GM04504 (cell line): Measurements from ENCODE around the gene SLC5A3.

Source experiments
- DNase-seq: peaks from one replicate; pipeline ENCODE4 v3.0.0-alpha.2; 2012; ENCODE audit warnings: low read depth

SLC5A3 gene

DNA sequence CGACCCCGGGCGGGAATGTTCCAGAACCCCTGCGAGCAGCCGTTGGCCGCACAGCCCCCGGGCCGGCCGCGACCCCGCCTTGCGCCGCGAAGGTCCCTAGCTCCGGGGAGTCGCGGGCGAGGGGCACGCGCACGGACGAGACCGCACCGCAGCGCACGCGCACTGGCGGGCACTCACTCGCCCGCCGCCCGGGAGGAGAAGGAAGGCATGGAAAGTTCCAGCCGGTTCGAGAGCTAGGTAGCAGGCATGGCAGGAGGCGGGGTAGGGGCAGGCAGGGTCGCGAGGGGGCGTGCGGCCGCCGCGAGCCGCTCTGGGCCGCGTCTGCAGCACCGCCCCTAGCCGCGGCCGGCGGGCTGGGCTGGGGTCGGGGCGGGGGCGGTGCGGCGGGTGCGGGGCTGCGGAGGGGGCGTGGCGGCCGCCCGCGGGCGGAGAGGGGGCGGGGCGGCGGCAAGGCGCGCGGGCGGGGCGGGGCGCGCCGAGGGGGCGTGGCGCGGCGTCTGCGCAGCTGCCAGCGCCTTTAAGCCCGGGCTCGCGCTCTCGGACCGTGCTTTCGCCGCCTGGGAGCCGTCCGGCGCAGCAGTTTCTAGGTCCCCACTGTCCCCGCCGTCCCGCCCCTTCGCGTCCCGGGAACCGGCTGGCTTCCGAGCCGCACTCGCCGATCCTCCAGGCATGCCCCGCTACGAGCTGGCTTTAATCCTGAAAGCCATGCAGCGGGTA is at the start of gene SLC5A3, which contains the start of gene MRPS6:
TSS of gene SLC5A3 (plus strand) at position 547 of the 717 bp plus-strand sequence. CDS start 21,621 bp downstream, outside the sequence.
TSS of gene MRPS6 (plus strand) at position 547 of the 717 bp plus-strand sequence. CDS start at position 670, 123 bp downstream.
- DNase-seq = peak; percentile 54

DNA sequence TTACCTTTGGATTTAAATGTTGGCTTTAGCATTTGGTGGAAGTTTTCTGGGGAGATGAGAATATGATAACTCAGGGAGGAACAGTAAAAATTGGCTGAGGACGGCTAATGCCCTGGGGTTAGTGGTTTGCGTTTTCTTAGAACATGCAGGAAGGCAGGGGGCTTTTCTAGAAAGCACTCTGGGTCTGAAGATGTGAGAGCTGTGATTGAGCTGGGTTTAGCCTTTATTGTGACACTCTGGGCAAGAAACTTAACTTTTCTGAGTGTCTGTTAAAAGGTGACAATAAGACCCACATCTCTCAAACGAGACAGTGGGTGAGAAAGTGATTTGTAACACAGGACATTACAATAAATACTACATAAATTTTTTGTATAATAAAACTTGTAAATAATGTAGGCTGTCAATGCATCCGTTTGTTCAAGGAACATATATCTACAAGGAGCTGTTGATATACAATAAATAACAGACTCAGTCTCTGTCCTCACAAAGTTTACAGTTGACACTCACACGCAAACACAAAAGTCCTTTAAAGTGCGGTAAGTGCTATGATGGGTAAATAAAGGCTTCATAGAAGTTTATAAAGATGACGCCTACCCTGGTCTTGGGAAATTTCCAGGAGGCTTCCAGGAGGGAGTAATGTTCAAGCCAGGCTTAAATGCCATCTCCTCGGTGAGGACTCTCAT is 49.5 kb upstream of the SLC5A3 start:
- no peak for DNase-seq

DNA sequence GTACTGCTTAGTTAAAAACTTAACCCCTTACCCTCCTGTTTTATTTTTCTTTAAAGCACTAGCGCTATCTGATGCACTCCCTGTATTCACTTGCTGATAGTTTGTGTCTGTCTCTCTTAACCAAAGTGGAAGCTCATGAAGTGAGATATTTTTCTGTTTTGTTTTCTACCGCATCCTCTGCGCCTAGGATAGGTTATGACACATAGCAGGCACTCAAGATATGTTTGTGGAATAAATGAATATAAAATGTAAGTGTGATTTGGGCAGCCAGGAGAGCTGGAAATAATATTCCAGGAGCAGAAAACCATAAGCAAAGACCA is 49.0 kb upstream of the SLC5A3 start:
- no peak for DNase-seq

DNA sequence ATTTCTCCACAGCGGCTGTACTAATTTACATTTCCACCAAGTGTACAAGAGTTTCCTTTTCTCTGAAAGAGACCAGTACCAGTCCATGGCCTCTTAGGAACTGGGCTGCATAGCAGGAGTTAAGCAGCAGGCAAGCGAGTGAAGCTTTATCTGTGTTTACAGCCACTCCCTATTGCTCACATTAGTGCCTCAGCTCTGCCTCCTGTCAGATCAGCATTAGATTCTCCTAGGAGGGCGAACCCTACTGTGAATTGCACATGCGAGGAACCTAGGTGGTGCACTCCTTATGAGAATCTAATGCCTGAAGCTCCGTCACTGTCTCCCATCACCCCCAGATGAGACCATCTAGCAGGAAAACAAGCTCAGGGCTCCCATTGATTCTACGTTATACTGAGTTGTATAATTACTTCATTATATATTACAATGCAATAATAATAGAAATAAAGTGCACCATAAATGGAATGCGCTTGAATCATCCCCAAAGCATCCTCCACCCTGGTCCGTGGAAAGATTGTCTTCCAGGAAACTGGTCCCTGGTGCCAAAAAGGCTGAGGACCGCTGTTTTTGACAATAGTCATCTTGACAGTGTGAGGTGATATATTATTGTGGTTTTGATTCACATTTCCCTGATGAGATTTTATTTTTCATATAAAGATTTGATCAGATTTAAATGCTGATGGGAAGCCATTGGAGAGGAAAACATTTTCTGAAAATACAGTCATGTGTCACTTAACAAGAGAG is 45.5 kb upstream of the SLC5A3 start:
- no peak for DNase-seq

DNA sequence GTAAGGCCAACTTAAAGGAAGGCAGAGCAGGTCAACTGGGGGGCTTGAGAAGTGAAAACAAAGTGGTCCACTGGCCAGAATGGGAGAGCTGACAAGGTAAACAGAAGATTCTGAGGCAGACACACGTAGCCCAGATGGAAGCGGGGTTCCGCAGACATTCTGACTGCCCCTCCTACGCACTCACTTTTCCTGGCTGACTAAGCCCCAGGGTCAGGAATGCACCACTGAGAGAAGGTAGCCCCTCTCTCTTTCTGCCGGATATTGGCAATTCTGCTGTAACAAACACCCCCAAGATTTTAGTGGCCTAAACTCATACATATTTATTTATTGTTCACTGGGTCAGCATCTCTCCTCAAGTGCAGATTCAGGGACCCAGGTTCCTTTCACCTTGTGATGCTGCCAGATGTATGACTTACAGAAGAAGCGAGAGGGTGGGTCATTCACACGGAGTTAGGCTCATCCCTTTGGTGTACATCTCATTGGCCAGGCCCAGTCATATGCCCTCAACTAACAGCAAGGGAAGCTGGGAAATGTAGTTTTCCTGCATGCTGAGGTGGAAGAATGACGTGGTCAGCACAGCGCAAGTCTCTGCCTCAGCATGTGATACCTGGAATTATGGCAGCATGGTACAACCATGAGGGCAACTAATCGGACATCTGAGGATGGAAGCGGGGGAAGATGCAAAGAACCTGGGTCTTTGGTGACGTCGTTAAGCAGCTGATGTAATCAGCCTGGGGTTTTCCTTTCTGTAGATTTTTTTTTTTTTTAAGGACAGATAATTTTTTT is 43.4 kb upstream of the SLC5A3 start:
- peak; percentile 58 for DNase-seq

DNA sequence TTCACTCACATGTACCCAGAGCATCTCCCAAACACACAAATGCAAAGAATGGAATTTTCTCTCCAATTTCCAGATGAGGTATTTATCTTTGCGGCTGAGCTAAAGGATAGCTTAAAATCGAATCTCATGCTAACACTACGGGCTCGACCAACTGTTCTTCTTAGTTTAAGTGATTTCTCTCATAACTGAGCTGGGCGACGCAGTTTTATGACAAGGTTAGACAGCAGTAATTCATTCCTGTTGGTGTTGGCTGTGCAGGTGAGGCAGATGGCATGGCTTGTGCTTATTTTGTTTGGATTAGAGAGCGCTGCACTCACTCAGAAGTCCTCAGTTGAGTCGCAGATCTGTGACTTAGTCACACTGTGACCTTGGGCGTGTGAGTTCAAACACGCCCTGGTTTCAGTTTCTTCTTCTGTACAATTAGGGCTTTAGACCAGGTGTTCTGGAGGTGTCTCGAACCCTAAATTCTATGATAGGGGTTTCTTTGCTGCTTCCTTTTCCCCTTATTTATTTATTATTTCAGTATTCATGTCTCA is 41.5 kb upstream of the SLC5A3 start:
- no peak for DNase-seq

DNA sequence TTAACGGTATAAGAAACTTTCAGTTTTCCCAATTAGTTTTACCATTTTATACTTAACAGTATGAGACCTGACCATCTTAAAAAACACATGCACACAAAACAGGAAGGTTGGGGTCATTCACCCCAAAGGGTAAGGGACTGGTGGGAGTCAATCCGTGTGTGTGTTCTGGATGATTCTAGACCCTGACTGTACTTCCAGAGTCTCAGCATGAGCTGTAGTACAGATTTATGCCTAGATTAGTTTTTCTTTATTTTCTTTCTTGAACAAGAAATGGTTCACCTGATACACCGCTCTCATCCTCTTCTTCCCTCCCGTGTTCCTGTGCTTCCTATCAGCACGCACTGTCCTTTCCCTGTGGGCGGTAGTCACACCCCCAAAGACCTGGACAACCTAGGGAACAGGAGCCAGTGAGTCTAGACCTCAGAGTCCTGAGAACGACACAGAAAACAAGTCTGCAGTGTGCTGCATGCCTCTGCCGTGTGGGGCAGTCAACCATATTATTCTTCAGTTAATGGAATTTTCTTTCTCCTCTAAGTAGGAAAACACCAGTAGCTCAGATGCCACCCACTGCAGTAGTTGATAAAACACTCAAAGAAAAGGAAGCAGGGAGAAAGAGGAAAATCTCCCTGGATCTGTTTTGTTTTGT is 38.9 kb upstream of the SLC5A3 start:
- no peak for DNase-seq

DNA sequence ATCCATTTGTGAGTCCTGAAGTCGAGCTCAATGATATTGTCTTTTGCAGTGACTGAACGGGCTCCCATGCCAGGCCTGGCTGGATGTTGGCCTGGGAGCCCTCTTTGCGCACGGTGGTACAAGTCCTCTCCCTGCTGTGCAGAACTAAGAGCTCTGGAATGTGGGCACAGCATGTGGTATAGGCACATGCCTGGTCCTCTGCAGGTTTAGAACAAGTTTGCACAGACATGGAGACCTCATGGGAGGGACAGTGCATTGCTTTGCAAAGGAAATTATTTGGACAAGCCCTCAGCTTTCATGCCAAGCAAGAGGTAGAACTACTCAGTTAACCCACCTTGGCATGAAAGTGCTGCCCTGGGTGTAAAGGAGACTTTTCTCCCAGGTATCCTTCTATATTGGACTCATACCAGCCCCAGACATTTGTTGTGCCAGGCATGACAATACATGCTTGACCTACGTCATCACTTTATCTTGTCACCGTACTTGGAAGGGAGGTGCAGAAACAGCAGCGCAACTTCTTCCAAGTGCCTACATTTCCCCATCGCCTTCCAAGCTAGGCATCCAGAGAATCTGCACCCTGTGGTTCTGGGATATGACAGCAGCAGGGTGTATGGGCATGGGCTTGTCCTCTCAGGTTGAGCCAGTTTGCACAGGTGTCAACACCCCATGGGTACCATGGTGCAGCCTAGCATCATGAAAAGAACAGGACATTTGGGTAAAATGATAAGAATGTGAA is 37.6 kb upstream of the SLC5A3 start:
- no peak for DNase-seq

DNA sequence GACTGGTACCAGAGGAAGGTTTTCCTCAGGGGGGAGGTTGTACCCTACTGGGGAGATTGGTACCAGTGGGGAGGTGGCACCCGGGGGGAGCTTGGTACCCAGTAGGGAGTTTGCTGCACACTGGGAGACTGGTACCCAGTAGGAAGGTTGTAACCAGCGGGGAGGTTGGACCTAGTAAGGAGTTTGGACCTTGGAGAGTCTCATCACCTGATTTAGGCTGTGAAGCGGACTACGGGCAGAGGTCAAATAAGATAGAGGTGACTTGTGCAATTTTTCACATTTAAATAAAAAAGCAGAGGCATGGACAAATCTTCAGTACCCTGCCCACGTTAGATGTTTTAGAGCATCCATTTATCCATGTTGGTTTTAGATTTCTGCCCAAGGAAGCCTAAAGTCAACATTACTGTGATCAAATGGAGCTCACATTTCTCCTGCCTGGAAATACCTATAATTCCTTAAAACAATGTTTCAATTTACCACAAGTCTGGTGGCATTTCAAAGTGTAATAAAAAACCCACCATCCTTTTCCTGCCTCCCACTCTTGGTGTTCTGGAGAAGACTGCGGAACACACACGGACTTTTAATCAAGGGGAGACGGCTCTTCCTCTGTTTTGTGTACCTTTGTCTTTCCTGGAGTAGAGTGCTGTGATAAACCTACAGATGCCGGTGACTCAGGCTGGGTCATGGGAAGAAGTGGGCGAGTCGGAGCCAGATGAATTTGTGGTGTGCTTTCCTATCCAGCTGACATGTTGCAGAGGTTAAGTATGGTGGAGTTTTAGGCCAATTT is 36.2 kb upstream of the SLC5A3 start:
- no peak for DNase-seq

DNA sequence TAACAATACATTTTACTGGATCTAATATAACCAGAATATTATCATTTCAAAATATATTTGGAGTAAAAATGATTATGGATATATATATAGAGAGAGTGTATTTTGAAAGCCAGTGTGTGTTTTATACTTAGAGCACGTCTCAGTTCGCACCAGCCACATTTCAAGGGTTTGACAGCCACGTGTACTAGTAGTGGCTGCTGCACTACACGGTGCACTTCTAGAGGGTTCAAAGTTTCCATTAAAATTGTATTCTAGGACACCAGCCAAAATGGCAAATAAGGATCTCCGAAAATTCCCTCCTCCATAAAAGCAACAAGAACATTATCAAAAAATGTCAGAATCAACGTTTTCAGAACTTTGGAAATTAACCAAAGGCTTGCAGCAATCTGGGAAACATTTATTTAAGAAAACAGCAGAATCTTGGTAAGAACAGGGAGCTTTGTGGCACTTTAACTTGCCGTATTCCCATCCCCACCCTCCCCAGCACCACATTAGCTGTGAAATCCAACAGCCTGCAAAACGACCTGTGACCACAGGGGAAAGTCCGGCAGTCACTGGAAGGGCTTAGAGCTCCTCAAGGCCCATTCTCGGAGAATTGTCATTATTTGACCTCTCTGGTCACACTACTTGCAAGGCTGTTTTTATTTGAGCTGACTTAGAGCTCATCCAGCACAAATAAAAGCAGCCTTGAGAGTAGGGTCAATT is 33.5 kb upstream of the SLC5A3 start:
- DNase-seq = no peak

DNA sequence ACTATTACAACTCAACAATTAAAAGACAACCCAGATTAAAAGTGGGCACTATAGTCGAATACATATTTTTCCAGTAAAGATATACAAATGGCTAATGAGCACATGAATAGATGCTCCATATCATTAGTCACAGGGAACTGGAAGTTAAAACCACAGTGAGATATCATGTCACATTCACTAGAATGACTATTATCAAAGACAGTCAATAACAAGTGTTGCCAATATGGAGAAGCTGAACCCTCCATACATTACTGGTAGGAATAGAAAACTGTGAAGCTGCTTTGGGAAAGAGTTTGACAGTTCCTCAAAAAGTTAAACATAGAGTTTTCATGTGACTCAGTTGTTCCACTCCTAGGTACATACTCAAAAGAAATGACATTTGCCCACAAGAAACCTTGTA is 30.6 kb upstream of the SLC5A3 start:
- no peak for DNase-seq

DNA sequence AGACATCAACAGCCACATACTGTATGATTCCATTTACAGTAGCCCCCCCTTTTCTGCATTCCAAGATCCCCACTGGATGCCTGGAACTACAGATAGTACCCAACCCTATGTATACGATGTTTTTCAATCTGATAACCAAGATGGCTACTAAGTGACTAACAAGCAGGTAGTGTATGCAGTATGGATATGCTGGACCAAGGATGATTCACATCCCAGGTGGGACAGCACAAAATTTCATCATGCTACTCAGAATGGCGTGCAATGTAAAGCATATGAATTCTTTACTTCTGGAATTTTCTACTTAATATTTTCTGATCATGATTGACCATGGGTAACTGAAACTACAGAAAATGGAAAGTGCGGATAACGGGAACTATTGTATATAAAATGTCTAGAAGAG is 30.0 kb upstream of the SLC5A3 start:
- no peak for DNase-seq

DNA sequence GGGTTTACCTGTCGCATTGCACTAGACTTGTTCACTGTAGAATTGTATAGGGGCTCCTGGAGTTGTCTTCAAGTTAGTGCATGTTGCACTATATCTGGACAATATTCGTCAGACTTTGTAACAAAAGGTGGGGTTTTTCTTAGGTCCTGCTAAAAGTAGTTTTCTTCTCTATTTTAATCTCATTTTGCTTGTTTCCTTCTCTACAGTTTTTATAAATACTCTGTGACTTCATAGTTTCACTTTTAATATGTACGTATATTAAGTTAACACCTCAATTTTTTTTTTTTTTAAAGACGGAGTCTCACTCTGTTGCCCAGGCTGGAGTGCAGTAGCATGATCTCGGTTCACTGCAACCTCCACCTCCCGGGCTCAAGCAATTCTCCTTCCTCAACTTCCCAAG is 26.5 kb upstream of the SLC5A3 start:
- no peak for DNase-seq

DNA sequence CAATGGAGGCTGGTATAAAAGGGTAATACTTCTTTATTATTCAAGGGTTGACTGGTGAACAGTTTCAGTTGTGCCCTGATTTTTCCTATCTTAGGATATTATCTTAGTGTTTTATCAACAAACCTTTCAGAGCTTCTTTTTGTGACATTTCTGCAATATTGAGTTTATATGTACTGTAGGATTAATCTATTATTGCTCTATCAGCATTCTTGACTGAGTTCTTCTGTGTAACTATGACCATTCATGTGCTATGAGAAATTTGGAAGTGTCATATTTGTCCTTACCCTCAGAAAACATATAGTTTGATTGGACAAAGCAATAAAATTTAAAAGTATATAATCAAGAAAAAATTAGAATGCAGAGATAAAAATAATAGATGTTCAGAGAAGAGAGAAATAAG is 25.5 kb upstream of the SLC5A3 start:
- no peak for DNase-seq

DNA sequence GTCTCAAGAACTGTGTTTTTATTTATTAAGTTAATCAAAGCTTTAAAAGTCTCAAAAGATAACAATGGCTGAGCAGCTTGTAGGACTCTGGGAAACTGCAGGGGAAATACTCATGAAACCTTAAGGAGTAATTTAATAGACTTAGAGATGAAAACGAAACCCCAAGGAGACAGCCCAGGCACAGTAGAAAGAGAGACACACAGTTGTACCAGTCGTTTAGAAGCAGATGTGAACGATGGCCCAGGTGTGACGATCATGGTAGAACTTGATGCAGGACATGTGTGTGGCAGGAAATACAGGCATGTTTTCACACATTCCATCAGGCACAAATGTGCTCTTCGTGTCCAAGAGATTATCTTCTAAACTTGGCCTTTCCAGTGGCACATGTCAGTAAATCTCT is 21.2 kb upstream of the SLC5A3 start:
- no peak for DNase-seq

DNA sequence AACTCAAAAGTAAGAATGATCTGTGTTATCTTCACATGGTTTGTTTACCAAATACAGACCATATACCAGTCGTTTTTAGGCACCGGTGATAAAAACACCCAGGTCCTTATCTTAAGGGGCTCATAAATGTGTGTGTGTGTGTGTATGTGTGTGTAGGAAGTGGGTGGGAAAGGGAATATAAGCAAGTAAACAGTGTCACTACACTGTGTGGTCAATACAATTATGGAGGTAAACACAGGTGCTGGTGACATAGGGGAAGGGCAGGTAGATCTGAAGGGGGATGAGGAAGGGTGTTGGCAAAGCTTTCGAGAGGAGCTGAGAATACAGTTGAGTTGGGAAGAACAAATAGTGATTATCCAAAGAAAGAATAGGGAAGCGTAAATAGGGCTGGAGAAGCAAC is 19.1 kb upstream of the SLC5A3 start:
- DNase-seq = no peak

DNA sequence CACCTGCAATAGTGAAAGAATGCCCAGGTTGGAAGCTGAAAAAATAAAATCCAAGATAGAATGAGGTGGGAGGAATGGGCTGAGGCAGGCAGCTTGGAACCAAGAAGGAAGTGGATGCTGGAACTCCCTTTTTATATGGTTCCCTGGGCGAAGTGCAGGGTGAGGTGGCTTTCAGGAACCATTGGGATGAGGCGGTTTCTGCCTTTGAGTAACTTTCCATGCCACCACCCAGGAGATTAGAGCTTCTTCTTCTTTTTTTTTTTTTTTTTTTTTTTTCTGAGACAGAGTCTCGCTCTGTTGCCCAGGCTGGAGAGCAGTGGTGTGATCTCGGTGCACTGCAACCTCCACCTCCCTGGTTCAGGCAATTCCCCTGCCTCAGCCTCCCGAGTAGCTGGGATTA is 17.8 kb upstream of the SLC5A3 start:
- DNase-seq = no peak

DNA sequence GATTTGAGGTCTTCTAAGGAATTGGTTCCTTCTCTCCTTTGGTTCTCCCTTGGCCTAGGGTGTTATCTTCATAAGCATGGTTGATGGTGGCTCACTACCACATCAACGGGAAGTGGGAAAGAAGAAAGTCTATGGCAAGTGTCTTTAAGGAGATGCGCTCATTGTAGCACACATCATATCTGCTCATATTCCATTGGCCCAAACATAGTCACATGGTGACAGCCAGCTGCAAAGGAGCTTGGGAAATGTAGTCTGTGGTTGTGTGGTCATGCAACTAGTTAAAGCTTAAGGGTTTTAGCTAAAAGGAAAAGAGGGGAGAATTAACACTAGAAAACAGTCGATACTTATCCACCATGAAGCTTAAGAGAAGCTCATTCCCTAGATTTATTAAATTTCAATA is 11.4 kb upstream of the SLC5A3 start:
- DNase-seq = no peak

DNA sequence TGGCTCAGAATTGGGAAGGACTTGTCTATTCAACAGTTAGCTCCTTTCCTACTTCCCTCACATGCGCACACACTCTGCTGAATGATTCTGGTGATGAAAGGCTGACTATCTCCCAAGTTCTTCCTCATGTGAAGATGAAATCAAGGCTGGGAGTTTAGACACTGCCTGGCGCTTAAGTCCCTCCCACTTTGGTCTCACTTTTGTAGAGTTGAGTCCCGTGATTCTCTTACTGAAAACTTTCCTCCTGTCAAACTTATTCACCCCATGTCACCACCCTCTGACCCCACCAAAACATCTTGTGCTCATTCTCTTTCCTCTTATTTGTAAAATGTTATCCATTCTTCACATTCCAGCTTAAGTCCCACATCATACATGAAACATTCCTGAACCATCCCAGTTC is 8.4 kb upstream of the SLC5A3 start:
- DNase-seq = no peak
